WTC11 (cell line): Measurements from ENCODE around the gene PSEN1. TPM values are rescaled to one million over a fixed set of nuclear protein-coding genes. Genes with fewer than 3 reads are reported as not detected.

ENCODE experiments used
- ATAC-seq: fragments of 200-7000 bp; cut with Tn5 transposase; 2 replicates; pipeline ENCODE4 v1.10.0; 2021; ENCODE audit warnings: mild to moderate bottlenecking, moderate library complexity
- CTCF ChIA-PET: fragments of 300-600 bp; sonication (Branson Sonifier 250); formaldehyde crosslinking; loops from one replicate; lab custom pipeline; 2021; ENCODE audit warnings: antibody characterized with exemption; lab: Charles Lee
- POLR2A ChIA-PET: fragments of 350-600 bp; sonication (Branson Sonifier 250); formaldehyde crosslinking; loops from one replicate; lab custom pipeline; 2021; ENCODE audit warnings: antibody characterized with exemption; lab: Charles Lee
- DNase-seq: peaks from one replicate; pipeline ENCODE4 v3.0.0; 2021; ENCODE audit warnings: low spot score
- H3K27ac Mint-ChIP-seq: 2 replicates; pipeline ENCODE4 v1.8.0; 2021; ENCODE audit warnings: mixed read lengths
- H3K27me3 Mint-ChIP-seq: 2 replicates; pipeline ENCODE4 v1.8.0; 2021; ENCODE audit warnings: low read depth, mild to moderate bottlenecking, moderate library complexity, mixed read lengths
- H3K36me3 Mint-ChIP-seq: 2 replicates; pipeline ENCODE4 v1.8.0; 2021; ENCODE audit warnings: mixed read lengths
- H3K4me1 Mint-ChIP-seq: 2 replicates; pipeline ENCODE4 v1.8.0; 2022; ENCODE audit warnings: mixed read lengths
- H3K4me3 Mint-ChIP-seq: 2 replicates; pipeline ENCODE4 v1.8.0; 2021; ENCODE audit warnings: mild to moderate bottlenecking, moderate library complexity, mixed read lengths
- H3K9me3 Mint-ChIP-seq: 2 replicates; pipeline ENCODE4 v1.8.0; 2021; ENCODE audit warnings: mixed read lengths
- ATF1 ChIP-seq: sonication (generic); formaldehyde crosslinking; IDR thresholded peaks from 2 replicates; pipeline ENCODE4 v1.8.1; 2023; ENCODE audit warnings: mild to moderate bottlenecking, moderate library complexity, missing genetic modification reagents
- CDX4 ChIP-seq: fragments of 250-450 bp; sonication (Bioruptor Pico); IDR thresholded peaks from 2 replicates; pipeline ENCODE4 v1.9.0; 2021; ENCODE audit warnings: moderate library complexity, mild to moderate bottlenecking, inconsistent platforms, borderline replicate concordance
- E2F1 ChIP-seq: sonication (generic); formaldehyde crosslinking; IDR thresholded peaks from 2 replicates; pipeline ENCODE4 v1.8.0; 2022; ENCODE audit warnings: mild to moderate bottlenecking, missing genetic modification reagents
- ETV6 ChIP-seq: sonication (generic); formaldehyde crosslinking; IDR thresholded peaks from 2 replicates; pipeline ENCODE4 v1.8.1; 2022; ENCODE audit warnings: mild to moderate bottlenecking, missing genetic modification reagents
- FOXJ3 ChIP-seq: sonication (generic); formaldehyde crosslinking; IDR thresholded peaks from 2 replicates; pipeline ENCODE4 v1.9.0; 2021; ENCODE audit warnings: missing genetic modification reagents, mild to moderate bottlenecking, borderline replicate concordance
- FOXK1 ChIP-seq: sonication (generic); formaldehyde crosslinking; IDR thresholded peaks from 2 replicates; pipeline ENCODE4 v1.8.0; 2022; ENCODE audit warnings: mild to moderate bottlenecking, moderate library complexity, missing genetic modification reagents
- FOXP4 ChIP-seq: sonication (generic); formaldehyde crosslinking; IDR thresholded peaks from 2 replicates; pipeline ENCODE4 v1.8.0; 2022; ENCODE audit warnings: mild to moderate bottlenecking, missing genetic modification reagents
- MAX ChIP-seq: sonication (generic); formaldehyde crosslinking; IDR thresholded peaks from 2 replicates; pipeline ENCODE4 v1.8.0; 2022; ENCODE audit warnings: mild to moderate bottlenecking, missing genetic modification reagents
- MYBL2 ChIP-seq: sonication (generic); formaldehyde crosslinking; IDR thresholded peaks from 2 replicates; pipeline ENCODE4 v1.8.1; 2023; ENCODE audit warnings: mild to moderate bottlenecking, moderate library complexity, missing genetic modification reagents
- NFE2L1 ChIP-seq: sonication (generic); formaldehyde crosslinking; IDR thresholded peaks from 2 replicates; pipeline ENCODE4 v1.8.1; 2023; ENCODE audit warnings: missing genetic modification reagents
- NR1H2 ChIP-seq: sonication (generic); formaldehyde crosslinking; IDR thresholded peaks from 2 replicates; pipeline ENCODE4 v1.9.0; 2021; ENCODE audit warnings: mild to moderate bottlenecking, moderate library complexity, missing genetic modification reagents
- TEAD1 ChIP-seq: sonication (generic); formaldehyde crosslinking; IDR thresholded peaks from 2 replicates; pipeline ENCODE4 v1.8.0; 2022; ENCODE audit warnings: mild to moderate bottlenecking, missing genetic modification reagents
- TP53 ChIP-seq: sonication (generic); formaldehyde crosslinking; IDR thresholded peaks from 2 replicates; pipeline ENCODE4 v1.8.1; 2023; ENCODE audit warnings: mild to moderate bottlenecking, missing genetic modification reagents
- ZNF232 ChIP-seq: sonication (generic); formaldehyde crosslinking; IDR thresholded peaks from 2 replicates; pipeline ENCODE4 v1.8.0; 2022; ENCODE audit warnings: mild to moderate bottlenecking, missing genetic modification reagents
- total RNA-seq: library from RNA; stranded (reverse); gene quantifications from 3 replicates; pipeline ENCODE4 v1.2.3, GENCODE V29; 2021
- TF ChIP-seq, protein P1 (sequence below): sonication (generic); formaldehyde crosslinking; IDR thresholded peaks from 2 replicates; pipeline ENCODE4 v1.8.1; 2023; ENCODE audit warnings: mild to moderate bottlenecking, missing genetic modification reagents, moderate library complexity
- TF ChIP-seq, protein P2 (sequence below): sonication (generic); formaldehyde crosslinking; IDR thresholded peaks from 2 replicates; pipeline ENCODE4 v1.8.1; 2022; ENCODE audit warnings: missing genetic modification reagents, borderline replicate concordance

The PSEN1 gene
- total RNA-seq, 1 experiment from 2014 or later = 26.6 TPM

- Mint-ChIP-seq H3K36me3 (no peaks in the 10 kb centered on the region), H3K4me3 (peak overlapping the region; percentile 75), H3K27ac (peak overlapping the region; percentile 12; the same call in 1 of the 2 replicates), H3K27me3 (peaks cover 49% of the 10 kb centered on the region), H3K4me1 (peaks cover 68% of the 10 kb centered on the region), H3K9me3 (no peaks in the 10 kb centered on the region)
- no peak for TF ChIP-seq FOXJ3 (CRISPR knock-in tag)
- TF ChIP-seq, protein P1, sequence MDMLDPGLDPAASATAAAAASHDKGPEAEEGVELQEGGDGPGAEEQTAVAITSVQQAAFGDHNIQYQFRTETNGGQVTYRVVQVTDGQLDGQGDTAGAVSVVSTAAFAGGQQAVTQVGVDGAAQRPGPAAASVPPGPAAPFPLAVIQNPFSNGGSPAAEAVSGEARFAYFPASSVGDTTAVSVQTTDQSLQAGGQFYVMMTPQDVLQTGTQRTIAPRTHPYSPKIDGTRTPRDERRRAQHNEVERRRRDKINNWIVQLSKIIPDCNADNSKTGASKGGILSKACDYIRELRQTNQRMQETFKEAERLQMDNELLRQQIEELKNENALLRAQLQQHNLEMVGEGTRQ = 0 out of 2 replicates have a peak, but pooled peaks have one; percentile 14
- TF ChIP-seq MAX = peak; percentile 27; the same call in 1 of the 2 replicates
- 0 out of 2 replicates have a peak, but pooled peaks have one; percentile 19 for TF ChIP-seq ETV6 (CRISPR knock-in tag)
- peak; percentile 29; the same call in 1 of the 2 replicates for TF ChIP-seq FOXK1 (CRISPR knock-in tag)
- no peak for ATAC-seq
- POLR2A ChIA-PET = interaction anchor here (0.6 kb wide), 1 partner anchor 21 kb away, joined by 3 read pairs; no protein-coding TSS in a partner anchor
- CTCF ChIA-PET = interaction anchor here (0.8 to 1.7 kb wide), 10 partner anchors 13 to 616 kb away, joined by 3 to 10 read pairs (median 5); partner anchors contain the start of genes PSEN1 and PTGR2
- DNase-seq = no peak
Measured at GRCh38 chr14:73236157-73236556, 99.8 kb downstream of the PSEN1 start.

- ChIA-PET CTCF (interaction anchor here (0.8 to 1.7 kb wide), 4 partner anchors 47 to 615 kb away, joined by 5 to 10 read pairs (median 6); partner anchors contain the start of gene PTGR2), POLR2A (interaction anchor here (0.6 kb wide), 1 partner anchor 21 kb away, joined by 3 read pairs; no protein-coding TSS in a partner anchor)
- Mint-ChIP-seq H3K36me3 (no peaks in the 10 kb centered on the region), H3K9me3 (no peaks in the 10 kb centered on the region), H3K4me1 (peaks cover 71% of the 10 kb centered on the region), H3K27me3 (peaks cover 49% of the 10 kb centered on the region)
- no peak for DNase-seq
- no peak for ATAC-seq
- TF ChIP-seq E2F1 (no peak), ATF1 (no peak)
- TF ChIP-seq, protein P2, sequence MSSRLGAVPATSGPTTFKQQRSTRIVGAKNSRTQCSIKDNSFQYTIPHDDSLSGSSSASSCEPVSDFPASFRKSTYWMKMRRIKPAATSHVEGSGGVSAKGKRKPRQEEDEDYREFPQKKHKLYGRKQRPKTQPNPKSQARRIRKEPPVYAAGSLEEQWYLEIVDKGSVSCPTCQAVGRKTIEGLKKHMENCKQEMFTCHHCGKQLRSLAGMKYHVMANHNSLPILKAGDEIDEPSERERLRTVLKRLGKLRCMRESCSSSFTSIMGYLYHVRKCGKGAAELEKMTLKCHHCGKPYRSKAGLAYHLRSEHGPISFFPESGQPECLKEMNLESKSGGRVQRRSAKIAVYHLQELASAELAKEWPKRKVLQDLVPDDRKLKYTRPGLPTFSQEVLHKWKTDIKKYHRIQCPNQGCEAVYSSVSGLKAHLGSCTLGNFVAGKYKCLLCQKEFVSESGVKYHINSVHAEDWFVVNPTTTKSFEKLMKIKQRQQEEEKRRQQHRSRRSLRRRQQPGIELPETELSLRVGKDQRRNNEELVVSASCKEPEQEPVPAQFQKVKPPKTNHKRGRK (CRISPR knock-in tag) = peak; percentile 97
- TF ChIP-seq, all 79 proteins: peak for 1
- Mint-ChIP-seq H3K27ac (no peak overlapping the region), H3K4me3 (peak overlapping the region; percentile 75)
Measured at GRCh38 chr14:73236752-73237218, 100.5 kb downstream of the PSEN1 start.

DNA sequence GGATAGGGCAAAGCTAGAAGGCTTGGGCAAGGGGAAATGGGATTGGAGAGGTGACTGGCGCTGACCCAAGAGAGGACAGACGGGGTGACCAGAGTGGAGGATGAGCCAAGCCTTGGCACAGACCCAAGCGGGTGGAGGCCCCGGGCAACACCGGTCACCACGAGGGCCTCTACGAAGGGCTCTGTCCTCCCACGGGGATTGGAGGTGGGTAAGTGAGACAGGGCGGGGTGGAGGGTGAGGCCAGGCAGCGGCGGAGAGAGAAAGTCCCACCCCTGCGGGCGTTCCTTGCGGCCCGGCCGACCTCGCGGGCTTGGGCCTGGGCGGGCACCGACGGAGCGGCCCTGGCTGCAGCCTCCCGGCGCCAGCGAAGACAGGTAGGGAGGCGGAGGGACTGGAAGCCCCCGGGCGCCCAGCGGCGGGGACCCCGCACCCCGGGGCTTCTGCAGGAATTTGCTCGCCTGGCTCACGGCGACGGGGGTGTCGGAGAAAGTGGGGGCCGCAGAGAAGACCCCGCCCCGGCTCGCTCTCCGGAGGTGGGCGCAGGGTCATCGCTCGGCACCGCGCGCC is 101.0 kb downstream of the PSEN1 start, which contains the start of gene PAPLN:
TSS of gene PAPLN (plus strand) at position 288 of the 567 bp plus-strand sequence. CDS start 2,273 bp downstream, outside the sequence.
- Mint-ChIP-seq H3K27me3 (peaks cover 49% of the 10 kb centered on the region), H3K4me3 (peak within 1 kb of the TSS; percentile 75), H3K9me3 (no peaks in the 10 kb centered on the region), H3K27ac (no peak within 1 kb of the TSS), H3K4me1 (peaks cover 70% of the 10 kb centered on the region), H3K36me3 (no peaks in the 10 kb centered on the region)
- DNase-seq (no peak), ATAC-seq (peak; percentile 27)
- POLR2A ChIA-PET = interaction anchor here (0.6 to 1.2 kb wide), 2 partner anchors 39 to 763 kb away, joined by 3 read pairs; no protein-coding TSS in a partner anchor
- CTCF ChIA-PET = interaction anchor here (0.6 kb wide), 1 partner anchor 512 kb away, joined by 3 read pairs; no protein-coding TSS in a partner anchor
- TF ChIP-seq NR1H2 (CRISPR knock-in tag) (no peak), TEAD1 (CRISPR knock-in tag) (no peak), NFE2L1 (no peak), MYBL2 (0 out of 2 replicates have a peak, but pooled peaks have one; percentile 39), FOXP4 (CRISPR knock-in tag) (0 out of 2 replicates have a peak, but pooled peaks have one; percentile 47), CDX4 (CRISPR knock-in tag) (no peak), TP53 (CRISPR knock-in tag) (no peak), ZNF232 (CRISPR knock-in tag) (no peak)
